ENCODE measurements around the gene PCDHB10.
"Not testable (repeated sequence)": the region's sequence is repeated elsewhere in the genome, so short reads cannot be mapped to it uniquely, and the experiment has no call there.

DNA sequence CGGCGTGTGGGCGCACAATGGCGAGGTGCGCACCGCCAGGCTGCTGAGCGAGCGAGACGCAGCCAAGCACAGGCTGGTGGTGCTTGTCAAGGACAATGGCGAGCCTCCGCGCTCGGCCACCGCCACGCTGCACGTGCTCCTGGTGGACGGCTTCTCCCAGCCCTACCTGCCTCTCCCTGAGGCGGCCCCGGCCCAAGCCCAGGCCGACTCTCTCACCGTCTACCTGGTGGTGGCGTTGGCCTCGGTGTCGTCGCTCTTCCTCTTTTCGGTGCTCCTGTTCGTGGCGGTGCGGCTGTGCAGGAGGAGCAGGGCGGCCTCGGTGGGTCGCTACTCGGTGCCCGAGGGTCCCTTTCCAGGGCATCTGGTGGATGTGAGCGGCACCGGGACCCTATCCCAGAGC lies 40.1 kb upstream of the PCDHB10 start:
- TF ChIP-seq EZH2phosphoT487, EZH2 (IDR thresholded peaks at IDR 0.05): not testable (repeated sequence)

Measured in neural progenitor cell (in vitro differentiated cells).